PC-3 (cell line): ENCODE measurements around the gene MTHFR.

Experiments
- EZH2 ChIP-seq: fragments of 300-600 bp; sonication (generic); IDR thresholded peaks from one replicate; pipeline ENCODE4 v1.6.1; 2017; ENCODE audit warnings: antibody characterized with exemption, mild to moderate bottlenecking, low read length; ENCODE audit not compliant: unreplicated experiment
- TF ChIP-seq, protein P1 (sequence below): fragments of 300-600 bp; sonication (generic); conservative IDR thresholded peaks from 2 replicates; pipeline ENCODE4 v1.5.1; 2017; ENCODE audit warnings: antibody characterized with exemption, low read depth, mild to moderate bottlenecking, low read length

DNA sequence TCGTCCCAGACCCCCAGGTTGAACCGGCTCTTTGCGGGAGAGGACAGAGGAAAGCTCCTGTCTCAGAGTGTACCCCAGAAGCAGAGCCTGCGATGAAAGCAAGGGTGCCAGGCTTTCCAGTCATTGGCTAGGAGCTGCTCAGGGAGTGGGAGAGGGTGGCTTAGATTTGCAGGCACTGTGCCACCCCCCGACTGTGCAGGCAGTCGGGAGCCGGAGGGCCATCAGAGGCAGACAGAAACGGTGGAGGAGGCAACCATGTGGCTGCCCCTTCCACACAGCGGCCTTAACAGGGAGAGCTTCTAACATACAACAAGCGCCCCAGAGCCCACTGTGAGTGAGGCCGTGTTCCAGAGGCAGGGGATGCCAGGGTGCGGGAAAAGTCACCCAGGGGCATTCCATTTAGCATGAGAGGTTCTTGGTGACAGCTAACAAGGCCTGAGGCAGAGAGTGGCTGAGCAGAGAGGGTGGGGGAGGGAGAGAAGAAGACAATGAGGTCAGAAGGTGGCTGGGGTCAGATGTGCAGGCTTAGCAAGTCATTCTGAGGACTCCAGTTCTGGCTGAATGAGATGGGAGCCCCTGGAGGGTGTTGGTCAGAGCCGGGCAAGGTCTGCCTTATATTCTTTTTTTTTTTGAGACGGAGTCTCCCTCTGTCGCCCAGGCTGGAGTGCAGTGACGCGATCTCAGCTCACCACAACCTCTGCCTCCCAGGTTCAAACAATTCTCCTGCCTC is 53.2 kb downstream of the MTHFR start:
- no peak for TF ChIP-seq EZH2
- TF ChIP-seq, protein P1, sequence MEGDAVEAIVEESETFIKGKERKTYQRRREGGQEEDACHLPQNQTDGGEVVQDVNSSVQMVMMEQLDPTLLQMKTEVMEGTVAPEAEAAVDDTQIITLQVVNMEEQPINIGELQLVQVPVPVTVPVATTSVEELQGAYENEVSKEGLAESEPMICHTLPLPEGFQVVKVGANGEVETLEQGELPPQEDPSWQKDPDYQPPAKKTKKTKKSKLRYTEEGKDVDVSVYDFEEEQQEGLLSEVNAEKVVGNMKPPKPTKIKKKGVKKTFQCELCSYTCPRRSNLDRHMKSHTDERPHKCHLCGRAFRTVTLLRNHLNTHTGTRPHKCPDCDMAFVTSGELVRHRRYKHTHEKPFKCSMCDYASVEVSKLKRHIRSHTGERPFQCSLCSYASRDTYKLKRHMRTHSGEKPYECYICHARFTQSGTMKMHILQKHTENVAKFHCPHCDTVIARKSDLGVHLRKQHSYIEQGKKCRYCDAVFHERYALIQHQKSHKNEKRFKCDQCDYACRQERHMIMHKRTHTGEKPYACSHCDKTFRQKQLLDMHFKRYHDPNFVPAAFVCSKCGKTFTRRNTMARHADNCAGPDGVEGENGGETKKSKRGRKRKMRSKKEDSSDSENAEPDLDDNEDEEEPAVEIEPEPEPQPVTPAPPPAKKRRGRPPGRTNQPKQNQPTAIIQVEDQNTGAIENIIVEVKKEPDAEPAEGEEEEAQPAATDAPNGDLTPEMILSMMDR: no peak
